Measurements from ENCODE around the gene GPR183. TPM values are rescaled to one million over a fixed set of nuclear protein-coding genes. Genes with fewer than 3 reads are reported as not detected.
A peak's percentile ranks its signal among the peaks of the same experiment; 100 is the strongest.
"Not testable (repeated sequence)": the region's sequence is repeated elsewhere in the genome, so short reads cannot be mapped to it uniquely, and the experiment has no call there.

Gene GPR183
- total RNA-seq, 1 donor from 2014 or later, result 4.7 TPM

DNA sequence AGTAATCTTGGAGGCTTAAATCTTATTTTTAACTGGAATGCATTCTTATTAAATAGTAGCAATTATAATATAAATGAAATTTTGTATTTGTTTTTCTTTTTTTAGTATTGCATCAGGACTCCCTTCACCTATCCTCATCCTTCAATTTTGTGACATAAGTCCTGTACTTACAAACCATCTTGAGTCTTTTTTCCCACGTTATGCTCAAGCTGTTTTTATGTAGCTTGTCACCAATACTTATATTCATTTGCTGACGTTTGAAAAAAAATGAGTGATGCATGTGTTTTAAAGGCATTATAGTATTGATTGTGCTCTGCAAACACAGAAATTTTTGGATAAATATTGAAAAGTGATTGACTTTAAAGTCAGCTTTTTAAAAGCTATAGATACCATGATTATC is 49.9 kb downstream of the GPR183 start:
- no peaks in the 10 kb centered on the region for H3K9me3 ChIP-seq (ENCODE audit: control insufficient read depth in 3 of 3, low read length in 3 of 3)
- H3K4me3 ChIP-seq (ENCODE audit: low read length in 3 of 3), result no peak overlapping the region
- no peak overlapping the region for H3K27ac ChIP-seq (ENCODE audit: low read depth, low read length)
- H3K36me3 ChIP-seq (ENCODE audit: control insufficient read depth in 3 of 3, insufficient read depth in 3 of 3, low read length in 3 of 3), result peaks cover 2 to 5% (median 4%) of the 10 kb centered on the region in 3 donors
- no peaks in the 10 kb centered on the region for H3K27me3 ChIP-seq (ENCODE audit: control insufficient read depth in 3 of 3, insufficient read depth in 3 of 3, low read length in 3 of 3)
- H3K9ac ChIP-seq (ENCODE audit: low read depth in 1 of 3, low read length in 3 of 3), result no peak overlapping the region
- peaks cover 12 to 25% (median 23%) of the 10 kb centered on the region in 3 donors for H3K4me1 ChIP-seq (ENCODE audit: control insufficient read depth in 3 of 3, insufficient read depth in 3 of 3, low read length in 3 of 3)

DNA sequence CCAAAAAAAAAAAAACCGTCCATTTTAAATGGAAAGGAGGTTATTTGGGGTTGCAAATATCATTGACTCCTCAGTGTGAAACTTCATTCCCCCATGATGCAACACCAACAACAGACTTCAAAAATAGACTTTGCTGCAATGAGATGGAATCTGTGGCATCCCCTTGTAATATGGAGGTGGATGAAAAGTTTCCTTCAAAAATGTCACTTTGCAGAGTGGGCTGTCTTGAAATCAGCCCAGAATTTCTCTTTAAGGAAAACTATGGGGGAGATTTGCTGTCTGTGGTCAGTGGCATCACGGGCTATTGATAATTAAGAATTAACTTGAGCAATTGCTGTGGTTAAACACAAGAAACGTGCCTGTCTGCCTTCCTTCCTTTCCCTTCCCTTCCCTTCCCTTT is 50.5 kb downstream of the GPR183 start:
- H3K36me3 ChIP-seq (ENCODE audit: control insufficient read depth in 3 of 3, insufficient read depth in 3 of 3, low read length in 3 of 3), result peaks cover 2 to 5% (median 4%) of the 10 kb centered on the region in 3 donors
- peak overlapping the region in 1 of 3 donors; percentile 28 for H3K4me3 ChIP-seq (ENCODE audit: low read length in 3 of 3)
- H3K9me3 ChIP-seq (ENCODE audit: control insufficient read depth in 3 of 3, low read length in 3 of 3), result no peaks in the 10 kb centered on the region
- H3K27me3 ChIP-seq (ENCODE audit: control insufficient read depth in 3 of 3, insufficient read depth in 3 of 3, low read length in 3 of 3), result no peaks in the 10 kb centered on the region
- H3K27ac ChIP-seq (ENCODE audit: low read depth, low read length), result peak overlapping the region; percentile 58
- no peak overlapping the region for H3K9ac ChIP-seq (ENCODE audit: low read depth in 1 of 3, low read length in 3 of 3)
- H3K4me1 ChIP-seq (ENCODE audit: control insufficient read depth in 3 of 3, insufficient read depth in 3 of 3, low read length in 3 of 3), result peaks cover 11 to 27% (median 23%) of the 10 kb centered on the region in 3 donors

- H3K9me3 ChIP-seq (ENCODE audit: control insufficient read depth in 3 of 3, low read length in 3 of 3), result no peaks in the 10 kb centered on the region
- no peaks in the 10 kb centered on the region for H3K27me3 ChIP-seq (ENCODE audit: control insufficient read depth in 3 of 3, insufficient read depth in 3 of 3, low read length in 3 of 3)
- no peak overlapping the region for H3K4me3 ChIP-seq (ENCODE audit: low read length in 3 of 3)
- H3K4me1 ChIP-seq (ENCODE audit: control insufficient read depth in 3 of 3, insufficient read depth in 3 of 3, low read length in 3 of 3), result peaks cover 9 to 27% (median 23%) of the 10 kb centered on the region in 3 donors
- no peak overlapping the region for H3K27ac ChIP-seq (ENCODE audit: low read depth, low read length)
- peaks cover 2 to 5% (median 4%) of the 10 kb centered on the region in 3 donors for H3K36me3 ChIP-seq (ENCODE audit: control insufficient read depth in 3 of 3, insufficient read depth in 3 of 3, low read length in 3 of 3)
- H3K9ac ChIP-seq (ENCODE audit: low read depth in 1 of 3, low read length in 3 of 3), result no peak overlapping the region
These were observed 50.9 kb downstream of the GPR183 start for GRCh38 chr13:99256283-99256682.

DNA sequence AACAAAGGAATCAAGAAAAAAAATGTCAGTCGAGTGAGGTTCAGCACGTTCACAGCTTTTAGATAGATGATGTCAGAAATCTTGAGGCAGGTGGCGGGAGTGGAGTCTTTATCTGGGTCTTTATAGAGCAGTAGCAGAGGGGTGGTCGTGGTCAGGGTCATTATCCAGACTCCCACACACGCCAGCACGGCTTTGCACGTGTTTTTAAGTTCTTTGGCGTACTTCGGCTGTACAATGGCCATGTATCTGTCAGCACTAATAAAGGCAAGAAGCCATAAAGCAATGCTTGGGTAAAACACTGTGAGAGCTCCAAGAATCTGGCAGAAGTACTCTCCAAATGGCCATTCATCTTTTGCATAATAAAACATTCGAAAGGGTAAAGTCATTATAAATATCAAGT is 51.9 kb downstream of the GPR183 start:
- Histone ChIP-seq H3K9me3 (ENCODE audit: control insufficient read depth in 3 of 3, low read length in 3 of 3) (no peaks in the 10 kb centered on the region), H3K4me1 (ENCODE audit: control insufficient read depth in 3 of 3, insufficient read depth in 3 of 3, low read length in 3 of 3) (peaks cover 9 to 25% (median 23%) of the 10 kb centered on the region in 3 donors), H3K9ac (ENCODE audit: low read depth in 1 of 3, low read length in 3 of 3) (no peak overlapping the region), H3K4me3 (ENCODE audit: low read length in 3 of 3) (no peak overlapping the region), H3K27ac (ENCODE audit: low read depth, low read length) (no peak overlapping the region), H3K36me3 (ENCODE audit: control insufficient read depth in 3 of 3, insufficient read depth in 3 of 3, low read length in 3 of 3) (peaks cover 2 to 5% (median 4%) of the 10 kb centered on the region in 3 donors), H3K27me3 (ENCODE audit: control insufficient read depth in 3 of 3, insufficient read depth in 3 of 3, low read length in 3 of 3) (no peaks in the 10 kb centered on the region)

DNA sequence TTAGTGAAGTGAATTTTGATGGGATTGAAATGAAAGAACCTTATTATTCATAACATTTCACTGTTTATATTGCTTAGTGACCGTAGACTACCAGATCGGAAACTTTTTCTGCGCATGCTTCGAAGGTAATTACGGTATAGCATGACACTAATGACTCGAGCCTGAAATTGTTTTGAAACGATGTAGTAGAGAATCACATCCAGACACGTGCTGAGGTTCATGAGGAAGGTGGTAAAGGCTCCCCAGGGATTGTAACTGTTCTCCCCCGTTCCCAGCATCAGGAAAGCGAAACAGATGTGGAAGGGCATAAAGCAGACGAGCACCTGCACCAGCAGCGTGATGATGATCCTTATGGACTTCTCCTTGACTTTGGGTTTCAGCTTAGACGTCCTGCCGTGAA is 52.4 kb downstream of the GPR183 start:
- H3K4me1 ChIP-seq (ENCODE audit: control insufficient read depth in 3 of 3, insufficient read depth in 3 of 3, low read length in 3 of 3), result peaks cover 9 to 21% (median 20%) of the 10 kb centered on the region in 3 donors
- H3K27me3 ChIP-seq (ENCODE audit: control insufficient read depth in 3 of 3, insufficient read depth in 3 of 3, low read length in 3 of 3), result no peaks in the 10 kb centered on the region
- no peak overlapping the region for H3K4me3 ChIP-seq (ENCODE audit: low read length in 3 of 3)
- H3K36me3 ChIP-seq (ENCODE audit: control insufficient read depth in 3 of 3, insufficient read depth in 3 of 3, low read length in 3 of 3), result peaks cover 0 to 4% (median 3%) of the 10 kb centered on the region in 3 donors
- no peak overlapping the region for H3K9ac ChIP-seq (ENCODE audit: low read depth in 1 of 3, low read length in 3 of 3)
- no peaks in the 10 kb centered on the region for H3K9me3 ChIP-seq (ENCODE audit: control insufficient read depth in 3 of 3, low read length in 3 of 3)
- H3K27ac ChIP-seq (ENCODE audit: low read depth, low read length), result no peak overlapping the region

- H3K4me1 ChIP-seq (ENCODE audit: control insufficient read depth in 3 of 3, insufficient read depth in 3 of 3, low read length in 3 of 3), result peaks cover 5 to 19% (median 14%) of the 10 kb centered on the region in 3 donors
- H3K27ac ChIP-seq (ENCODE audit: low read depth, low read length), result no peak overlapping the region
- H3K36me3 ChIP-seq (ENCODE audit: control insufficient read depth in 3 of 3, insufficient read depth in 3 of 3, low read length in 3 of 3), result peaks cover 0 to 4% (median 3%) of the 10 kb centered on the region in 3 donors
- H3K27me3 ChIP-seq (ENCODE audit: control insufficient read depth in 3 of 3, insufficient read depth in 3 of 3, low read length in 3 of 3), result no peaks in the 10 kb centered on the region
- no peak overlapping the region for H3K9ac ChIP-seq (ENCODE audit: low read depth in 1 of 3, low read length in 3 of 3)
- no peak overlapping the region for H3K4me3 ChIP-seq (ENCODE audit: low read length in 3 of 3)
- H3K9me3 ChIP-seq (ENCODE audit: control insufficient read depth in 3 of 3, low read length in 3 of 3), result no peaks in the 10 kb centered on the region
These were observed 55.3 kb downstream of the GPR183 start for GRCh38 chr13:99251921-99252320.

DNA sequence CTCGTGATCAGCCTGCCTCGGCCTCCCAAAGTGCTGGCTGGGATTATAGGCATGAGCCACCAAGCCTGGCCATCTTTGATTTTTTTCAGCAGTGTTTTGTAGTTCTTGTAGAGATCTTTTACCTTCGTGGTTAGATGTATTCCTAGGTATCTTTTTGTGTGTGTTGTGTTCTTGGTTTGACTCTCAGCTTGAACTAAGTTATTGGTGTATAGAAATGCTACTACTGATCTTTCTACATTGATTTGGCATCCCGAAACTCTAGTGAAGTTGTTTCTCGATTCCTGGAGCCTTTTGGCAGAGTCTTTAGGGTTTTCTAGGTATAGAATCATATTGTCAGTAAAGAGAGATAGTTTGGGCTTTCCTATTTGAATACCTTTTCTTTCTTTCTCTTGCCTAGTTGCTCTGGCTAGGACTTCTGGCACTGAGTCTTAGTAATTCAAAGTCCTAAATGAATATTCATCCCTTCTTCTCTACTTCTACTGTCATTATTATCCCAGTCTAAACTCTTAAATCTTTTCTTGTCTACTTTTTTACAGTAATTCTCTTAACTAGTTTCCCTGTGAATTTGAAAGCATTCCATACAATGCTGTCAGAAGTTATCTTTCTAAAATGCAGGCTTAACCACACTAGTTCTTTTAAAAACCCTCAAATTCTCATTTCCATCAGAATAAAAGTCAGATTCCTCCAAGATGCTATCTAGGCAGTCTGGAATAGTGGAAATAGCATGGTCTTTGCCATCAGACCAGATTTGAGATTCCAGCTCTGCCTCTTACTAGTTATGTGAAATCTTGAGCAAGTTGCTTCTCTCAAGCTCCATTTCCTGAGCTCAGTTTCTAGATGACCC is 56.0 kb downstream of the GPR183 start:
- Histone ChIP-seq H3K9me3 (ENCODE audit: control insufficient read depth in 3 of 3, low read length in 3 of 3) (no peaks in the 10 kb centered on the region), H3K4me3 (ENCODE audit: low read length in 3 of 3) (no peak overlapping the region), H3K27me3 (ENCODE audit: control insufficient read depth in 3 of 3, insufficient read depth in 3 of 3, low read length in 3 of 3) (no peaks in the 10 kb centered on the region), H3K9ac (ENCODE audit: low read depth in 1 of 3, low read length in 3 of 3) (no peak overlapping the region), H3K36me3 (ENCODE audit: control insufficient read depth in 3 of 3, insufficient read depth in 3 of 3, low read length in 3 of 3) (peaks cover 0 to 5% (median 4%) of the 10 kb centered on the region in 3 donors), H3K4me1 (ENCODE audit: control insufficient read depth in 3 of 3, insufficient read depth in 3 of 3, low read length in 3 of 3) (peaks cover 1 to 17% (median 12%) of the 10 kb centered on the region in 3 donors), H3K27ac (ENCODE audit: low read depth, low read length) (no peak overlapping the region)

DNA sequence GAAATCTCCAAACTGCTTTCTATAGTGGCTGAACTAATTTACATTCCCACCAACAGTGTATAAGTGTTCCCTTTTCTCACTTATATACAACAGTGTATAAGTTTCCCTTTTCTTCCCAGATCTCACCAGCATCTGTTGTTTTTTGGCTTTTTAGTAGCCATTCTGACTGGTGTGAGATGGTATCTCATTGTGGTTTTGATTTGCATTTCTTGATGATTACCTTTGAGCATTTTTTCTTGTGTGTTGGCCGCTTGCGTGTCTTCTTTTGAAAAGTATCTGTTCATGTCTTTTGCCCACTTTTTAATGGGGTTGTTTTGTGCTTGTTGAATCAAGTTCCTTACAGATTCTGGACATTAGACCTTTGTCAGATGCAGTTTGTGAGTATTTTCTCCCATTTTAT is 57.6 kb downstream of the GPR183 start:
- not testable (repeated sequence) for H3K4me1 ChIP-seq (ENCODE audit: control insufficient read depth in 3 of 3, insufficient read depth in 3 of 3, low read length in 3 of 3); H3K9ac ChIP-seq (ENCODE audit: low read depth in 1 of 3, low read length in 3 of 3); H3K27me3 ChIP-seq (ENCODE audit: control insufficient read depth in 3 of 3, insufficient read depth in 3 of 3, low read length in 3 of 3); H3K9me3 ChIP-seq (ENCODE audit: control insufficient read depth in 3 of 3, low read length in 3 of 3); H3K27ac ChIP-seq (ENCODE audit: low read depth, low read length); H3K36me3 ChIP-seq (ENCODE audit: control insufficient read depth in 3 of 3, insufficient read depth in 3 of 3, low read length in 3 of 3); H3K4me3 ChIP-seq (ENCODE audit: low read length in 3 of 3)

DNA sequence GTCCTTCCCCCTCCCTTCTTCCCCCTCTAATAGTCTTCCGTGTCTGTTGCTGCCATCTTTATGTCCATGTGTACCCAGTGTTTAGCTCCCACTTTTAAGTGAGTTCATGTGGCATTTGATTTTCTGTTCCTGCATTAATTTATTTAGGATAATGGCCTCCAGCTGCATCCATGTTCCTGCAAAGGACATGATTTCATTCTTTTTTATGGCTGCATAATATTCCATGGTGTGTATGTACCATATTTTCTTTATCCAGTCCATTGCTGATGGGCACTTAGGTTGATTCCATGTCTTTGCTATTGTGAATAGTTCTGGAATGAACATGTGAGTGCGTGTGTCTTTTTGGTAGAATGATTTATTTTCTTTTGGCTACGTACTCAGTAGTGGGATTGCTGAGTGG is 58.0 kb downstream of the GPR183 start:
- not testable (repeated sequence) for H3K4me1 ChIP-seq (ENCODE audit: control insufficient read depth in 3 of 3, insufficient read depth in 3 of 3, low read length in 3 of 3); H3K9ac ChIP-seq (ENCODE audit: low read depth in 1 of 3, low read length in 3 of 3); H3K4me3 ChIP-seq (ENCODE audit: low read length in 3 of 3); H3K27ac ChIP-seq (ENCODE audit: low read depth, low read length); H3K27me3 ChIP-seq (ENCODE audit: control insufficient read depth in 3 of 3, insufficient read depth in 3 of 3, low read length in 3 of 3); H3K9me3 ChIP-seq (ENCODE audit: control insufficient read depth in 3 of 3, low read length in 3 of 3); H3K36me3 ChIP-seq (ENCODE audit: control insufficient read depth in 3 of 3, insufficient read depth in 3 of 3, low read length in 3 of 3)

- H3K36me3 ChIP-seq (ENCODE audit: control insufficient read depth in 3 of 3, insufficient read depth in 3 of 3, low read length in 3 of 3), result peaks cover 0 to 4% (median 2%) of the 10 kb centered on the region in 3 donors
These were observed 61.1 kb downstream of the GPR183 start for GRCh38 chr13:99246100-99246499.

More at GRCh38 chr13:99246100-99246499, 61.1 kb downstream of the GPR183 start:
- no peaks in the 10 kb centered on the region for H3K9me3 ChIP-seq (ENCODE audit: control insufficient read depth in 3 of 3, low read length in 3 of 3)
- no peak overlapping the region for H3K27ac ChIP-seq (ENCODE audit: low read depth, low read length)
- no peak overlapping the region for H3K9ac ChIP-seq (ENCODE audit: low read depth in 1 of 3, low read length in 3 of 3)
- H3K27me3 ChIP-seq (ENCODE audit: control insufficient read depth in 3 of 3, insufficient read depth in 3 of 3, low read length in 3 of 3), result no peaks in the 10 kb centered on the region
- no peaks in the 10 kb centered on the region for H3K4me1 ChIP-seq (ENCODE audit: control insufficient read depth in 3 of 3, insufficient read depth in 3 of 3, low read length in 3 of 3)
- no peak overlapping the region for H3K4me3 ChIP-seq (ENCODE audit: low read length in 3 of 3)

Data from skeletal muscle tissue (tissue), 4 donors.